PC-9 (cell line): ENCODE data around the gene LPAR6. TPM values are rescaled to one million over a fixed set of nuclear protein-coding genes. Genes with fewer than 3 reads are reported as not detected.

Experiments used
- BruUV-seq: library from RNA; stranded (reverse); fragments of 400-500 nt; replicated peaks from 2 replicates; lab custom pipeline; 2021; lab: Mats Ljungman, UMichigan
- CTCF ChIA-PET: fragments of 300-600 bp; sonication (Branson Sonifier 250); formaldehyde crosslinking; loops from one replicate; lab custom pipeline; 2022; ENCODE audit warnings: antibody characterized with exemption; lab: Charles Lee
- POLR2A ChIA-PET: fragments of 300-600 bp; sonication (Branson Sonifier 250); formaldehyde crosslinking; loops from one replicate; lab custom pipeline; 2022; ENCODE audit warnings: antibody characterized with exemption; ENCODE audit not compliant: unreplicated experiment; lab: Charles Lee
- DNase-seq, 2 experiments: peaks; one replicate each; pipeline versions ENCODE4 v3.0.0 to v3.0.0-alpha.2; 2015 to 2022; ENCODE audit warnings: mixed read lengths in 1 of 2
- H2AFZ ChIP-seq: fragments of 200-600 bp; sonication (generic); 2 replicates; pipeline ENCODE4 v1.8.1; 2017; ENCODE audit warnings: antibody characterized with exemption
- H3F3A ChIP-seq: fragments of 200-600 bp; sonication (generic); 2 replicates; pipeline ENCODE4 v1.8.1; 2017; ENCODE audit warnings: antibody characterized with exemption, mild to moderate bottlenecking, low read depth; ENCODE audit not compliant: insufficient read depth
- H3K27ac ChIP-seq: fragments of 200-600 bp; sonication (generic); 2 replicates; pipeline ENCODE4 v1.6.1; 2016; ENCODE audit warnings: mixed run types
- H3K27me3 ChIP-seq: fragments of 200-600 bp; sonication (generic); 2 replicates; pipeline ENCODE4 v1.6.1; 2016; ENCODE audit warnings: low read depth, mixed run types; ENCODE audit not compliant: insufficient read depth
- H3K36me3 ChIP-seq: fragments of 200-600 bp; sonication (generic); 2 replicates; pipeline ENCODE4 v1.6.1; 2016; ENCODE audit warnings: low read depth, mixed run types
- H3K4me1 ChIP-seq: fragments of 200-600 bp; sonication (generic); replicated peaks from 2 replicates; pipeline ENCODE4 v1.6.1; 2016; ENCODE audit warnings: mixed run types; ENCODE audit not compliant: insufficient read depth
- H3K4me2 ChIP-seq: fragments of 200-600 bp; sonication (generic); 2 replicates; pipeline ENCODE4 v1.6.1; 2017; ENCODE audit warnings: mixed run types
- H3K4me3 ChIP-seq: fragments of 200-600 bp; sonication (generic); 2 replicates; pipeline ENCODE4 v1.6.1; 2016; ENCODE audit warnings: mixed run types
- H3K79me2 ChIP-seq: fragments of 200-600 bp; sonication (generic); 2 replicates; pipeline ENCODE4 v1.6.1; 2017; ENCODE audit warnings: low read depth, mixed run types
- H3K9me2 ChIP-seq: fragments of 200-600 bp; sonication (generic); 2 replicates; pipeline ENCODE4 v1.8.1; 2017; ENCODE audit warnings: mild to moderate bottlenecking; ENCODE audit not compliant: insufficient read depth
- H3K9me3 ChIP-seq: fragments of 200-600 bp; sonication (generic); 2 replicates; pipeline ENCODE4 v1.8.1; 2016; ENCODE audit warnings: low read depth; ENCODE audit not compliant: insufficient read depth
- H4K20me1 ChIP-seq: fragments of 200-600 bp; sonication (generic); 2 replicates; pipeline ENCODE4 v1.8.1; 2017; ENCODE audit not compliant: insufficient read depth
- CTCF ChIP-seq: fragments of 200-600 bp; sonication (generic); conservative IDR thresholded peaks from 2 replicates; pipeline ENCODE4 v1.6.1; 2017; ENCODE audit warnings: mixed run types, antibody characterized with exemption, mild to moderate bottlenecking, moderate library complexity
- EZH2 ChIP-seq: fragments of 200-600 bp; sonication (generic); IDR thresholded peaks from 2 replicates; pipeline ENCODE4 v1.8.0; 2017; ENCODE audit warnings: antibody characterized with exemption, low read depth
- intact Hi-C: fragments of 100-400 bp; cut with micrococcal nuclease; formaldehyde crosslinking; loops from one replicate; pipeline ENCODE4 v1.10.0; 2022; ENCODE audit not compliant: unreplicated experiment
- total RNA-seq: library from RNA; stranded (reverse); gene quantifications from 2 replicates; pipeline ENCODE4 v1.2.3, GENCODE V29; 2021

Gene LPAR6
- total RNA-seq, 1 experiment from 2014 or later = 2.7 TPM

GRCh38 chr13:48449656-48450055 lies 36.7 kb upstream of the LPAR6 start:
- intact Hi-C loops = no loop called here
- H3K4me3 ChIP-seq = no peak overlapping the region
- H3K9me2 ChIP-seq = no peaks in the 10 kb centered on the region
- H3K9me3 ChIP-seq = peaks cover 8% of the 10 kb centered on the region; the same call in 1 of the 2 replicates
- H2AFZ ChIP-seq = no peak overlapping the region
- no TSS peak for BruUV-seq
- ChIA-PET POLR2A (no interaction called here), CTCF (no interaction called here)
- H4K20me1 ChIP-seq = no peaks in the 10 kb centered on the region
- DNase-seq = no peak
- no peaks in the 10 kb centered on the region for H3K79me2 ChIP-seq
- no peak overlapping the region for H3K27ac ChIP-seq
- no peak overlapping the region for H3K4me2 ChIP-seq
- peaks cover 8% of the 10 kb centered on the region for H3F3A ChIP-seq
- H3K36me3 ChIP-seq = no peaks in the 10 kb centered on the region
- TF ChIP-seq EZH2 = no peak
- no peak for TF ChIP-seq CTCF
- H3K27me3 ChIP-seq = no peaks in the 10 kb centered on the region
- H3K4me1 ChIP-seq = peaks cover 20% of the 10 kb centered on the region

DNA sequence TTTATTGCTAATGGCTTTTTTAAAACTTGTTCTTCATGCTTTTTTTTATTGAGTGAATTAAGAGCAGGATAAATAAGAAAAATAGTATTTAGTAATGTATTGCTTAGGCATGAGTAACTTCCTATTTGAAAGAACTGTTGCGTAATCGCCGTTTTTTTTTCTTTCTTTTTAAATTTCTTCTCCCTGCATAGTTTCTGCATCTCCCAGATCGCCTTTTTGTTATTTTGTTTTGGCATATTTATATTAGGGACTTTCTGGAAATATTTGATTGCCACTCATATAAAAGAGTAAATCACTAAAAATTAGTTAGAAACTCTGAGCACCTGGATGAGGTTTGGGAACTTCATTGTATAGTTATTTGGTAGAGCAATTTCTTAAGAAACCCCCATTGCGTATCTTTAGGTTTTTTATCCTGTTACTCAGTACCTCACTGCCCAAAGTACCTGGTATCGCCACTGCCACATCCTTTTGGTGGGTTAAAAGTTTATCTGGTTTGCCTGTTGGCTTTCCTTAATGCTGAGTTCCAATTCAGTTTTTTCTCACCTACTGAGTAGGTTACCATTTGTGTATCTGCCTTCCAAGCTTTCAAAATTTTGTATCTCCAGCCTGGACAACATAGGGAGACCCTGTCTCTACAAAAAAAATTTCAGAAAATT lies 36.2 kb upstream of the LPAR6 start:
- peak overlapping the region; percentile 38 for H3K4me2 ChIP-seq
- peaks cover 8% of the 10 kb centered on the region for H3F3A ChIP-seq
- ChIA-PET POLR2A (interaction anchor here (0.6 kb wide), 1 partner anchor 48 kb away, joined by 6 read pairs; no protein-coding TSS in a partner anchor), CTCF (no interaction called here)
- no peak overlapping the region for H3K27ac ChIP-seq
- peaks cover 8% of the 10 kb centered on the region; the same call in 1 of the 2 replicates for H3K9me3 ChIP-seq
- no peak for TF ChIP-seq CTCF
- no peak for TF ChIP-seq EZH2
- peaks cover 20% of the 10 kb centered on the region for H3K4me1 ChIP-seq
- H4K20me1 ChIP-seq = no peaks in the 10 kb centered on the region
- DNase-seq = no peak
- no peaks in the 10 kb centered on the region for H3K36me3 ChIP-seq
- no TSS peak for BruUV-seq
- H3K27me3 ChIP-seq = no peaks in the 10 kb centered on the region
- intact Hi-C loops = no loop called here
- no peaks in the 10 kb centered on the region for H3K9me2 ChIP-seq
- H3K4me3 ChIP-seq = no peak overlapping the region
- H2AFZ ChIP-seq = no peak overlapping the region
- no peaks in the 10 kb centered on the region for H3K79me2 ChIP-seq

GRCh38 chr13:48448285-48448958 lies 35.5 kb upstream of the LPAR6 start:
- ChIA-PET POLR2A (interaction anchor here (0.6 kb wide), 1 partner anchor 47 kb away, joined by 6 read pairs; no protein-coding TSS in a partner anchor), CTCF (no interaction called here)
- peaks cover 20% of the 10 kb centered on the region for H3K4me1 ChIP-seq
- intact Hi-C loops = no loop called here
- H3K27ac ChIP-seq = no peak overlapping the region
- no peak for DNase-seq
- no peak for TF ChIP-seq CTCF
- no peak for TF ChIP-seq EZH2
- H3K9me2 ChIP-seq = no peaks in the 10 kb centered on the region
- H3K9me3 ChIP-seq = peaks cover 8% of the 10 kb centered on the region; the same call in 1 of the 2 replicates
- no TSS peak for BruUV-seq
- H3K36me3 ChIP-seq = no peaks in the 10 kb centered on the region
- H4K20me1 ChIP-seq = no peaks in the 10 kb centered on the region
- no peaks in the 10 kb centered on the region for H3K79me2 ChIP-seq
- peak overlapping the region; percentile 38 for H3K4me2 ChIP-seq
- no peak overlapping the region for H2AFZ ChIP-seq
- H3K27me3 ChIP-seq = no peaks in the 10 kb centered on the region
- H3F3A ChIP-seq = peaks cover 8% of the 10 kb centered on the region
- H3K4me3 ChIP-seq = no peak overlapping the region
